GOT3 (cell line): ENCODE data around the gene ZNRF1.
A peak's percentile ranks its signal among the peaks of the same experiment; 100 is the strongest.
"Not testable (repeated sequence)": the region's sequence is repeated elsewhere in the genome, so short reads cannot be mapped to it uniquely, and the experiment has no call there.

Source experiments
- DNase-seq: peaks from one replicate; lab custom pipeline; 2025; ENCODE audit warnings: mixed read lengths; lab: John Stamatoyannopoulos, UW

The ZNRF1 gene

DNA sequence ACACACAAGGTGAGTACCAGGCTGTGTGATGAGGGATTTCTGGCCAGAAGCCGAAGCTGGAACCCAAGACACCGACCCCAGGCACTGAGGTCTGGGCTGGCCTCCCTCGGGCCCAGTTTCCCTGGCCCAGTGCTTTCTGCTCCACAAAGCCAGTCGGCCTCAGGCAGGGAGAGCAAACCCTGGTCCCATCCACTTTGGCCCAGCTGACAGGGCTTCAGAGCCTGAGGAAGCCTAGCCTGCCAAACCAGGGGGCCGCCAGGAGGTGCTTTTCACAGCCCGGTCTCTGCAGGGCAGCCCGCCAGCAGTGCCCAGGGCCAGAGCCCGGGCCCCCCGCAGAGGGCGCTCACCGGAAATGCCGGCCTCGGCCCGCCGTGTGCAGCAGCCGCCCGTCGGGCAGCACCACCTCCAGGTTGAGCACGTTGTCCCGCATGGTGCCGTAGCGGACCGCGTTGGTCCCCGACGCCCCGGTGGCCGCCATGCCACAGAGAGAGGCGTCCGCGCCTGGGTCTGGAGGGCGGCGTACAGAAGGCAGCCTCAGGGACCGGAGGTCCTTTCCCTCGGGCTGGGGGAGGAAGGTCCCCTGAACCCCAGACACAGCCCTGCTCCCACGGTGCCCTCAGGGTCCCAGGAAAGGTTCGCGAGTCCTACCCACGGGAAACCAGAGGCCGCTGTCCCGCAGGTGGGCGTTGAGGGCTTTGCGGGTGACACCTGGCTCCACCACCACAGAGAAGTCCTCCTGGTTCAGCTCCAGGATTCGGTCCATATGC, 115.5 kb downstream of the ZNRF1 start:
- DNase-seq: no peak

DNA sequence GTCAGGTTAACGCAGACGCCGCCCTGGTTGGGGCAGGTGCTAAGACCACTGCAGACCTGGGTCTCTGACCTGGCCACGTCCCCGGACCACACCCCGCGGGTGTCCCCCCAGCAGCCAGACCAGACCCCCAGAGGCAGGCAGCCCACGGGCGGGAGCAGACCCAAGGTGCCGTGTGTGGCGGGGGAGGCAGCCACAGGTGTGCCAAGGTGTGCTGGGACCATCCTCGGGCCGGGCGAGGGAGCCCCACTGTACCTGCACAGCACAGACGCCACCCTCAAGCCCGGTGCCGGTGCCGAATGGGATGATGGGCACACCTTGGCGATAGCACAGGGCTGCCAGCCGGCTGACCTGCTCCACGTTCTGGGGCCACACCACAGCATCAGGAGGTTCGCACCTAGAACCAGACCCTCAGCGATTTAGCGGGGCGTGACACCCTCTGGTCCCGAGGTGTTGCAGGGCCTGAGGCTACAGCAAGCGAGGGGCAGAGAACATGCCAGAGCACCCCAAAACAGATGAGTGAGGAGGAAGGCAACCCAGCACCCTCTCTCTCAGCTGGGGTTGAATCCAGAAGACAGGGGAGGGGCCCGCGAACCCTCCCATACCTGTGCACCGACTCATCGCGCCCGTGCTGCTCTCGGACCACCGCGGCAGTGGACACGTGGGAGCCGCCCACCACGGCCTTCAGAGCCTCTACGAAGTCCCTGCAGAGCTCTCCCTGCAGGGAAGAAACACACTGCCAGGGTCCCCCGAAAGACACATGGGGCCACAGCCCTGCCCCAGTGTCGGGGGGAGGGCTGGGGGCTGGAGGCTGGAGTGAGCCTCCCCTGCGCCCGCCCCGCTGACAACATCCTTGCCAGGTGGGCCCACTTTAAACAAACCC, 116.4 kb downstream of the ZNRF1 start:
- DNase-seq: no peak

DNA sequence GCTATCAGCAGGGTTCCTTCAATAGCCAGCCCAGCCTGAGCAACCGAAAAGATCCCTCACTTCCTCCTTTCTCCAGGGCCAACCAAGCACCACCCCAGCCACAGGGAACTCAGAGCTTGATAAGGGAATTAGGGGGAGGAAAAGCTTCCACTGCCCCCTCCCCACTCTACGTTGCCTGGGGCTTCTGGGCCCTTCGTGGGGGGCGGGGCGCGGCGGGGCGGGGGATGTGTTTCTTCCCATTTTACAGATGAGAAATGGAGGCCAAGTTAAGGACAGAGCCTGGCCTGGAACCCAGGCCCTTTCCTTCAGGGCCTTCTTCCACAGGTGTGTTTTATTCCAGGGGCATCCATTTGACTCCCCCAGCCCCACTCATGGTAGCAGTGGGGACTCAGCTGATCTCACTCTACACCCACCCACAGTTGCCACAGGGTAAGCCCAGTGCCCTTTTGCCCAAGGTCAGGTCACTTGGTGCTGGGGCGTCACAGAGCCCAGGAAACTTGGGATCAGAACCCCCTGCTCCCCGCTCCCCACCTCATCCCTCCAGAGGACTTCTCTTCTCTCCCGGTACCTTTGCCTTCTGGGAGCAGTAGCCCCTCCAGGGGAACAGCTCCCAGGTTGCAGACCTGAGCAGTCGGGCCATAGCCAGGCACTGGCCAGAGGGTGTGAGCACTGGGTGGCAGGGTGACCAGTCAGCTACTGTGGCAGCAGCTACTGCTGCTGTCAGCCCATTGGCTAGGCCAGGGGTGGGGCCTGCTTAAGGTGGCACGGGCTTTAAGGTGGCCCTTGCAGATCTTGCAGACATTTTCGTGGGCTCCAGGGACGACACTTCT, 117.5 kb downstream of the ZNRF1 start, which contains the start of gene LDHD:
Gene LDHD, minus strand, starts transcription at position 700 of the 830 bp plus-strand sequence. Its CDS starts 60 bp downstream, at position 640.
- peak; percentile 20 for DNase-seq

DNA sequence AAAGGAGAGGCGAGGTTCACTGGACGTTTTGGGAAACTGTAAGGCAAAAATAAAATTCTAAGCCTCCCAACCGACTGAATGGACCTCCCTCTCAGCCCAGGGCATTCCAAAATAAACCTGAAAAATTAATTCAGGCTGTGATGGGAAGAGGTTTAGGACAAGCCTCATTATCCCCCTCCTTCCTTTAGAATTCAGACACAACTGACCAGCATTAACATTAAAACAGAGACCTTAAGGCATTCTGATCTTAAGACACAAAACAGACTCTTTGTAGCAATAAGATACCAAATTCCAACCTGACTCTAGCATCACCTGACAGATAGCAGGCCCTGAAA, 118.1 kb downstream of the ZNRF1 start:
- no peak for DNase-seq

DNA sequence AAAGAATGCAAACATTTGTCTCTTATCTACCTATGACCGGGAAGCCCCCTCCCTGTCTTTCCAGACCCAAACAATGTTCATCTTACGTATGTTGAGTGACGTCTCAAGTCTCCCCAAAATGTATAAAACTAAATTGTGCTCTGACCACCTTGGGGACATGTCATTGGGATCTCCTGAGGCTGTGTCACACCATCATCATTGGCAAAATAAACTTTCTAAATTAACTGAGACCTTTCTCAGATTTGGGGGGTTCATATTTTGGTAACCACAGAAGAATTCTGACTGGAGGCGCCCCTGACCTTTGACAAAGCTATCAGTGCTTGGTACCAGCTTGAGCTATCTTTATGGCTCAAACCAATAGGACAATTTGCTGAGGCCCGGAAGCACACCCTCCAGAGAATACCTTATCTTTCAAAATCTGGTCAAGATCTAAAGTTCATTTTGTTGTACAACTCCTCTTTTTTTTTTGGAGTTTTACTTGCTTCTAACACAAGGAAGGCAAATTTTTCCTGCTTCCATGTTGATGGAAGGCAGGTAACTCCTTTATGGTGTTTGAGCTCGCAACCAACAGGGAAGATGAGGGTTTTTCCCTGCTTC, 120.2 kb downstream of the ZNRF1 start:
- DNase-seq: no peak

DNA sequence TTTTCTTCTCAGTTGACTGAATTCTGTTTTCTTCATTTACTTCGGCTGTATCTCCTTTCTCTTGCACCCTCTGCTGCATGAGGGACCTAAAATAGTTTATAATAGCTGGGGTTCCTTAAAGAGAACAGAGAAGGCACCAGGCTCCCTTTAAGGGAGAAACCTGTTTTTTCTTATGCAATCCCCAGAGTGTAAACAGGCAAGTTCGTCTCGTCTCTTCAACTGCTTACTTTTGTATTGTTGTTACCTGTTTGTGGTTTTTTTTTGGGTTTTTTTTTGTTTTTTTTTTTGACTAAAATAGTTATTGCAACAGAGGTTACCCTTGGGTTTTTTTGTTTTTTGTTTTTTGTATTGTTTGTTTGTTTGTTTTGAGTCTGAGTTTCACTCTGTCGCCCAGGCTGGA, 121.4 kb downstream of the ZNRF1 start:
- DNase-seq: no peak

DNA sequence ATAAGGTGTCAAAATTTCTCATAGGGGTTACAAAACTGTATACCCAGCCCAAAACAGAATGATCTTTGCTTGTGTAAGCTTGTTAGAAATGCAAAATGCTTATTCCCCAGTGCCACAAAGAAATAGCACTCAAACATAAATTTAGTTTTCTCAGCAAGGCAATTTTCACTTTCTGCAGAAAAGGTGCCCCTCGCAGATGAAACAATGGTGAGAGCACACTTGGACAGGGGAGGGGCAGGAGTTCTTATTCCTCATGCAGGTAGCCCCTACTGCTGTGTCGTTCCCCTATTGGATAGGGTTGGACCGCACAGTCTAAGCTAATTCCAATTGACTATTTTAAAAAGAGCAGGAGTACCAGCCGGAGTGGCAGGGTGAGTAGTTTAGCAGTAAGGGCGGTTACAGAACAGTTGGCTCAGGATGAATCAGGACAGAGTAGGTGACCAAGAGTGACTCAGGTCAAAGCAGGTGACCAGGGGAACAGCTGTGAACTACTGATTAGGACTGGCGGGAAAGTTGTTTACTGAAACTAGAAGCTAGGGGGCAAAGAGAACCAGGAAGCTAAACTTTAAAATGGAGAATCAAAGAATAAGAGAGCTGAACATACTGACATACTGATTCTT, 123.2 kb downstream of the ZNRF1 start:
- no peak for DNase-seq

DNA sequence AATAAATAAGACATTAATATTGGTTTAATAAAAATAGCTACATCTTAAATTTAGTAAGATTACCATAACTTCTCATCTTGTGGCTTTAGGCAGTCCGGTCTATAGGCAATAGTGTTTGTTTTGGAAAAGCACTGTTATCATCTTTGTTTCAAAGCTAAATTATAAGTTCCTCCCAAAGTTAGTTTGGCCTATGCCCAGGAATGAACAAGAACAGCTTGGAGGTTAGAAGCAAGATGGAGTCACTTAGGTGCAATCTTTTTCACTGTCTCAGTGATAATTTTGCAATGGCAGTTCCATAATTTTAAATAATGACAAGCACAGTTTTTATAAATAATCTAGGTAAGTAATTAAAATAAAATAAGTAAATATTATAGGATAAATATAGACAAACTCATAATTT, 123.8 kb downstream of the ZNRF1 start:
- no peak for DNase-seq

DNA sequence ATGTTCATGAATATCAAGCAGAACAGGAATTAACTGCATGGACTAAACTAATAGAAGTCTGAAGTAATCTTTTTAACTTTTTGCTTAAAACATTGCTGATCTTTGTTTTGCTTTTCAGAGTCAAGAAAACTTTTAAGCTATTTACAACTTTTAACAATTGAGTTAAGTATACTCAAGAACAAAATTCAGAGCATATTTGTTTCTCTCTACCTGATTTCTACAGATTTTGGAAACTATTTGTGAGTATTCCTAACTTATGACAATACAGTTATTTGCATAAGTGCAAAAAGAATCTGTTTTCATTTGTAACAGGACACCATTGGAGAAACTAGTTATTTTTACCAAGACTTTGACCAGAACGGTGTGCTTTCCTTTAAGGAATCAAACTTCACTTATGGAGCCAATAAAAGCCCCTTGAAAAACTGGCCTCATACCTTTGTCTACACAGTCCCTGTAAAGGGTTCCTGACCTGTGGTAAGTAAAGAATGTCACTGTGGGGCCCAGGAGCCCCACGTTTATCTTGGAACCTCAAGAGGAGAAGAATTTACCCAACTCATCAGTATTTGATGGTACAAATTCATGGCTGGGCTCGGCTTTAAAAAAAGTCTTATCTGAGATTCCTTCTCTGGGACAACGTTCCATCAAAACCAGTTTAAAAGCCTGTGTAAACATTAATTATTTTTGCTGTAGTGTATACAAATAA, 129.0 kb downstream of the ZNRF1 start:
- no peak for DNase-seq

DNA sequence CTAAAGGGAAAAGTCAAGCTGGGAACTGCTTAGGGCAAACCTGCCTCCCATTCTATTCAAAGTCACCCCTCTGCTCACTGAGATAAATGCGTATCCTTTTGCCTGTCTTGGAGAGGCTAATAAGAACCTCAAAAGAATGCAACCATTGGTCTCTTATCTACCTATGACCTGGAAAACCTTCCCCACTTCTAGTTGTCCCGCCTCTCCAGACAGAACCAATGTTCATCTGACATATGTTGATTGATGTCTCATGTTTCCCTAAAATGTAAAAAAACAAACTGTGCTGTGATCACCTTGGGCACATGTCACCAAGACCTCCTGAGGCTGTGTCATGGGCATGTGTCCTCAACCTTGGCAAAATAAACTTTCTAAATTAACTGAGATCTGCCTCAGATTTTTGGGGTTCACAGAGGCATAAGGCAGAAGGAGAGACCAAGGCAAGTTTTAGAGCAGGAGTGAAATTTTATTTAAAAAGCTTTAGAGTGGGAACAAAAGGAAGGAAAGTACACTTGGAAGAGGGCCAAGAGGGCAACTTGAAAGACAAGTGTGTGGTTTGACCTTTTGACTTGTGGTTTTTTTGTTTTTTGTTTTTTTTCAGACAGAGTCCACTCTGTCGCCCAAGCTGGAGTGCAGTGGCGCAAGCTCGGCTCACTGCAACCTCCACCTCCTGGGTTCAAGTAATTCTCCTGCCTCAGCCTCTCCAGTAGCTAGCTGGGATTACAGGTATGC, 130.8 kb downstream of the ZNRF1 start:
- not testable (repeated sequence) for DNase-seq

DNA sequence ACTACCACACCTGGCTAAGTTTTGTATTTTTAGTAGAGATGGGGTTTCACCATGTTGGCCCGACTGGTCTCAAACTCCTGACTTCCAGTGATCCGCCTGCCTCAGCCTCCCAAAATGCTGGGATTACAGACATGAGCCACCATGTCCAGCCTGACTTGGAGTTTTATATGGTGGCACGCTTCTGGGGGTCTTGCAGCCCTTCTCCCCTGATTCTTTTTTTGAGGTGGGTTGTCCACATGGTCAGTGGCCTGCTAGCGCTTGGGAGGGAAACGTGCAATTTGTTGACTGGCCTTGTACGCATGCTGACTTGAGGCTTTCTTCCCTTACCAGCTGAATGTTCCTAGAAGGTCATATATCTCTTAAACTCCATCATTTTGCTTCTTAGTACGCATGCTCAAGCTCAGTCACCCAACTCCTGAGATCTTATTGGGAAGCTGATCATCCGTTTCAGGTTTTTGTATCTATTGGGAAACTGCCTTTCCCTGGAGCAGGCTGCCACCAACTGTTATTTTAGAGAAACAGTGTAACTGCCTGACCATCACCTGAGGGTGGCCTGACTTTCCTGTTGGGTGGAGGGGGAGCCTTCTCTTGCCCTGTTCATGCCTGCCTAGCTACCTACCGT, 131.4 kb downstream of the ZNRF1 start:
- DNase-seq: no peak

DNA sequence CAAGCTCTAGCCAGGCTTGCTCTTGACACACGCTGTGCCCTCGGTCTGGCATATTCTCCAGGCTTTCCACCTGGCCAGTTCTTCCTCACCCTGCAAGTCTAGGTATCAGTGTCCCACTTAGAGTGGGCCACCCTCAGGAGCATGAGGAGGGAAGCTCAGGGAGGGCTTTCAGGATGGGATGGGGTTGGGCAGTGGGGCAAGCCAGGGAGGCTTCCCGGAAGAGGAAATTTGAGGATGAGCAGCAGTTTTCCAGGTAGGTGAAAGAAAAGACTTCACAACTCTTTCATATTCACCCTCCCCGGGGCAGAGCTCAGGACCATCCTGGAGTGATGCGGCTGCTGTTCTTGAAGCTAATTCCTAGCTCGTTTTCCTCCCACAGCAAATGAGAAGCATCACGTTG, 132.3 kb downstream of the ZNRF1 start:
- DNase-seq: no peak

DNA sequence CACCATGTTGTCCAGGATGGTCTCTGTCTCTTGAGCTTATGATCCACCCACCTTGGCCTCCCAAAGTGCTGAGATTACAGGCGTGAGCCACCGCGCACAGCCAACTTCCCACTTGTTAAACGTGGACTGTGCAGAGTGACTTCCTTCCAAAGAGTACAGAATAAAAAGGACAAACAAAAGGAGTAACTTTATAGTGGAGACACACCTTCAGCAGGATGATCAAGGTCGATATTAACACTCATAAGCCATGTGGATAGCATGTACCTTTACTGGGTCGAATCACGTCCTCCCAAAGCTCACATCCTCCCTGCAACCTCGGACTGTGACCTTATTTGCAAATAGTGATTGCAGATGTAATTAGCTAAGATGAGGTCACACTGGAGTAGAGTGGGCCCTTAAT, 139.4 kb downstream of the ZNRF1 start:
- no peak for DNase-seq

DNA sequence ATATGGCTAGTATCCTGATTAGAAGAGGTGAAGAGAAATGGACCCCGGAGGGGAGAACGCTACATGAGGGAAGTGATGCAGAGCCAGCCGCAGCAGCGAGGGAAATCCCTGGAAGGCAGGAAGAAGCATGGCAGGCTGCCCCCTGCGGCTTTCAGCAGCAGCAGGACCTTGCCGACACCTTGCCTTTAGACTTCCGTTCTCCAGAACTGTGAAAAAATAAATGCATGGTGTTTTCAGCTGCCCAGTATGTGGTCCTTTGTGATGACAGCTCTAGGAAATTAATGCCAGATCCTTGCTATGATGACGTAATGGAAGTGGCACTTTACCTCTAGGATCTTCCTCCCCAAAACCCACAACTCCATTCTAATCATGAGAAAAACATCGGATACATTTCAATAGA, 139.8 kb downstream of the ZNRF1 start:
- DNase-seq: no peak

DNA sequence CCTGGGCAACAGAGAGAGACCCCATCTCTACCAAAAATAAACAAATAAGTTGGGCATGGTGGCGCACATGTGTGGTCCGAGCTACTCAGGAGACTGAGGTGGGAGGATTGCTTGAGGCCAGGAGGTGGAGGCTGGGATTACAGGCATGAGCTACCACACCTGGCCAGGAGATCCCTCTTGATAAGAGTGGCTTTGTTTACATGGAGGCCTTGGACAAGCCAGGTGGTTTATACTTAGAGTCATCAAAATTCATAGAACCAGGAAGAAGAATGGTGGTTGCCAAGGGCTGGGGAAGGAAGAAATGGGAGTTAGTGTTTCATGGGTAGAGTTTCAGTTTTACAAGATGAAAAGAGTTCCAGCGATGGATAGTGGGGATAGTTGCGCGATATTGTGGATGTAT, 140.7 kb downstream of the ZNRF1 start:
- no peak for DNase-seq

DNA sequence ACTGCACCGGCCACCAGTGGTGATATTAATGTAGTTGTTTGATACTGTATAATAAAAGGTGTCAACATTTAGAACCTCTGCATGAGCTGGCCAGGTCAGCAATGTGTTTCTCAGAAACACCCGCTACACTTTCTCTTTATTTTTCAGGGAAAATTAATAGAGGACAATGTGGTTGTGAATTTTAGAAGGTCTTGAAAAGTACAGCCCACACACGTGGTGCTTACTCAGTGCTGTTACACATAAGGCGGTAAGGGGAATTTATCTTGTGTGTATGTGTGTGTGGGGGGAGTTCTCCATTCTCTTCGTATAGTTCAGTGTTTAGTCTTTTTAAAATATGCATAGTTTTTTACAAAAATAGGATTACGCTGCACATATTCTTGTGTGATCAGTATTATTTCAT, 145.1 kb downstream of the ZNRF1 start:
- DNase-seq: no peak

DNA sequence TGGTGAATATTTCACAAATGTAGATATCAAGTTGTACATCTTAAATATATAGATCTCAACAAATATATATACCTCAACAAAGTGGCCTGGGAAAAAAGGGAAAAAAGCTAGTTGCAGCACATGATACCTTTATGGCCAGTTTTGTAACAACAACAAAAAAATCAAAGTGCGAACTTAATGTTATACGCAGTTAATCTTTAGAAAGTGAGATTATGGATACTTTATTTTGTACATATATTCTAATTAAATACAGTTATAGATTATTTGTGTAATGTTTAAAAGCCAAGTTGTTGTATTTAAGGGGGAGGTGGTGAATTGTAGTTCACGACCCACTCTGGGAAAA, 149.1 kb downstream of the ZNRF1 start:
- no peak for DNase-seq

DNA sequence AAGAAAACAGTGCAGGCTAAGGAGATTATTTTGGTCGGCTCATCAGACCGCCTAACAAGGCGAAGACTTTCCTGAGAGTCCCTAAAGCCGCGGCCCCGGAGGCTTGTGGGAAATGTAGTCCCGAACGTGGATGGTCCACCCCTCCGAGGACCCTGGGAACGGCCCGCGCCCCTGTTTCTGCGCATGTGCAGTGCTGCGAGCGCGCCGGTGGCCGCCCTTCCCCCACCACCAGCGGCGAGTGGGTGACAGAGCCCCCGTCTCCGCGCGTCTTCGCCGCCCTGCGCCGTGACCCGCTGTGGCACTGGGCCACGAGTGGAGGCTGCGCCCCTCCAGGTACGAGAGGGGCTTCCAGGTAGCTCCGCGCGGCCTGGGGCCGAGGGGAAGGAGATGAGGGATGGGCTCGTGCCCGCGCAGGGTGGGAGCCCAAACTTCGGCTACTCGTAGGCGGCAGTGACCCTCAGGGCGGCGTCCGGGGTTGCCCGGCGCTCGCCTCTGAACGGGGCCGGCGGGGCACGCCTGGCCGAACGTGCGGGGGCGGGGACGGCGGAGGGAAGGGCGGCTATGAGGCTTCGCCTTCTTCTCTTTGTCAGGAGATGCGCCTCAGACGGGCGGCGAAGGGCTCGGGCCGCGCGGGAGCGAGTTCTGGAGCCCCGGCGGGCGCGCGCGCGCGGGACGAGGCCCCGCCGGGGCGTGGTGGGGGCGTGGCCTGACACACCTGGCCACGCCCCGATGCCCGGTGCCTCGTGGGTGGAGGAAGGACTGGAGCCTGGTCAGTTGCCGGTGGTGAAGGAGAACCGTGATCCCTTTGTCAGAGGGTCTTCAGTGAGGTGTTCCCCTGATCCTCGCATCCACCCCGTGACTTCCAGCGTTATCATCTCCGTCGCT, 149.7 kb downstream of the ZNRF1 start, which contains the start of gene ZFP1:
Gene ZFP1, plus strand, starts transcription at position 214 of the 885 bp plus-strand sequence. CDS start 4,428 bp downstream, outside the sequence.
- peak; percentile 74 for DNase-seq

DNA sequence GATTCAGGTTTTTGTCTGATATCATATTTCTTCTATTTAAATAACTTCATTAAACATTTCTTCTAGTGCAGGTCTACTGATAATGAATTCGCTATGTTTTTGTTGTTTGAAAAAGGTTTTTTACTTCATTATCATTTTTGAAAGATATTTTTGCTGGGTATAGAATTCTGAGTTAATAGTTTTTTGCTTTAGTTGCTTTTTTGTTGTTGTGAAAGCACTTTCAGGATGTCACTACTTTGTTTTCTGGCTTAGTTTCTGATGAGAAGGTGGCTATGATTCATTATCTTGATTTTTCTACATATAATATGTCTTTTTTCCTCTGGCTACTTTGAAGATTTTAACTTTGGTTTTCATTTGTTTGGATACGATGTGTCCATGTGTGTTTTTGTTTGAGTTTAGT, 153.0 kb downstream of the ZNRF1 start:
- no peak for DNase-seq
